ENCODE data around the gene KCTD18.

The KCTD18 gene

GRCh38 chr2:200466425-200467418, 43.1 kb downstream of the KCTD18 start:
- intact Hi-C loops (cut with DNase I; ENCODE audit: low total_unique reads) = no loop called here
- peak in 1 of 2 donors; percentile 75 for DNase-seq
- TF ChIP-seq CTCF (IDR thresholded peaks at IDR 0.05) = no peak
- Histone ChIP-seq H3K4me1 (no peaks in the 10 kb centered on the region), H3K27ac (peak overlapping the region in 1 of 2 donors; percentile 40), H3K4me3 (no peak overlapping the region), H3K9me3 (no peaks in the 10 kb centered on the region), H3K36me3 (peaks cover 33 to 64% (median 39%) of the 10 kb centered on the region in 3 donors), H3K27me3 (no peaks in the 10 kb centered on the region)

GRCh38 chr2:200463452-200463851, 46.4 kb downstream of the KCTD18 start:
- H3K4me3 ChIP-seq = no peak overlapping the region
- H3K27ac ChIP-seq = no peak overlapping the region
- DNase-seq = no peak
- intact Hi-C loops (cut with DNase I; ENCODE audit: low total_unique reads) = no loop called here
- no peaks in the 10 kb centered on the region for H3K9me3 ChIP-seq
- H3K36me3 ChIP-seq = peaks cover 7 to 50% (median 28%) of the 10 kb centered on the region in 3 donors
- TF ChIP-seq CTCF (IDR thresholded peaks at IDR 0.05) = no peak
- H3K27me3 ChIP-seq = no peaks in the 10 kb centered on the region
- H3K4me1 ChIP-seq = no peaks in the 10 kb centered on the region

DNA sequence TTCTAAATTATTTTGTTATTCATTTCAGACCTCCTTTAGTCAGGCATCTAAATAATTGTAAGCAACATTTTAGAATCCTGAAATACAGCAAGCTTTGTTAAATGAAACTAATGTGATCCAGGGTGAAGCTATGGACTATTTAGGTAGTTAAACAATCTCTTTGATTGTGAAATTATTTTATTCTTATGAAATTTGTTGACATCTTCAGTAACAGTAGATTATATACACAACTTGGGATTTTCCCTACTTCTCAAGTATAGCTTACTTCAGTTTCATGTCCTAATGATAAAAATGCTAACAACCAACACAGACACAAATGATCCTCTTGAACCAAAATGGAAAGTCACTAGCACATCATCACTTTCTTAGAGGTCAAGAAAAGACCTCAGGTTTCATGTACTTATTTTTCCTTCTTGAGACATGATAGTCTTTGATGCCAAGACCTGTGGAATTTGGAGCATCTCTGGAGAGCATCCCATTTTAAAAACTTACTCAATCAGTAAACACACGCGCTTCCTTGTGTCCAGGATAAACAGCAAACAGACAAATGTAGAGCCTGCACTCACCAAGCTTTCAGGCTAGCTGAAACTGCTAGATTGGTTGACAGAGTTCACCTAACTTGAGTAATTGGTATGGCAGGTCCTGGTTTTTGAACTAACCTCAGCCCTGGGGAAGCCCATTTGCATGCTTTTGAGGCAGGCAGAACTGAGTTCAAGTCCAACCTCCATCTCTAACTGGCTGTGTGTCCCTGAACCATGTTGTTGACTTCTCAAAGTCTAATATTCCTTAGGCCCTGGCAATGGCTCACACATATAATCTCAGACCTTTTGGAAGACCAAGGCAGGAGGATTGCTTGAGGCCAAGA, 47.8 kb downstream of the KCTD18 start:
- Histone ChIP-seq H3K27ac (no peak overlapping the region), H3K4me3 (no peak overlapping the region), H3K36me3 (peaks cover 5 to 41% (median 16%) of the 10 kb centered on the region in 3 donors), H3K9me3 (no peaks in the 10 kb centered on the region), H3K27me3 (no peaks in the 10 kb centered on the region), H3K4me1 (no peaks in the 10 kb centered on the region)
- no peak for TF ChIP-seq CTCF (IDR thresholded peaks at IDR 0.05)
- DNase-seq = no peak
- intact Hi-C loops (cut with DNase I; ENCODE audit: low total_unique reads) = no loop called here

GRCh38 chr2:200459101-200459500, 50.8 kb downstream of the KCTD18 start:
- intact Hi-C loops (cut with DNase I; ENCODE audit: low total_unique reads) = no loop called here
- Histone ChIP-seq H3K27me3 (no peaks in the 10 kb centered on the region), H3K27ac (no peak overlapping the region)

More at GRCh38 chr2:200459101-200459500, 50.8 kb downstream of the KCTD18 start:
- no peaks in the 10 kb centered on the region for H3K4me1 ChIP-seq
- H3K9me3 ChIP-seq = no peaks in the 10 kb centered on the region
- no peak overlapping the region for H3K4me3 ChIP-seq
- TF ChIP-seq CTCF (IDR thresholded peaks at IDR 0.05) = no peak
- DNase-seq = no peak
- H3K36me3 ChIP-seq = peaks cover 5 to 52% (median 15%) of the 10 kb centered on the region in 3 donors
